Heart right ventricle (tissue), 16 donors: ENCODE results near the gene TTC21A. TPM values are rescaled to one million over a fixed set of nuclear protein-coding genes. Genes with fewer than 3 reads are reported as not detected.

Experiments used
- ATAC-seq, 8 donors: fragments of 200-7000 bp; cut with Tn5 transposase; one replicate each; pipeline ENCODE4 v1.9.1; 2020; ENCODE audit warnings: mild to moderate bottlenecking in 8 of 8, moderate library complexity in 8 of 8, moderate number of reproducible peaks in 1 of 8
- DNase-seq, 2 donors: peaks; one replicate each; pipeline ENCODE4 v3.0.0-alpha.2; 2020
- H3K27ac ChIP-seq, 10 donors: fragments of 200-600 bp; sonication (generic) in 2 of 10; one replicate each; pipeline versions ENCODE4 v1.5.0 to v1.8.0; 2020 to 2022; ENCODE audit warnings: mild to moderate bottlenecking in 3 of 10
- H3K27me3 ChIP-seq, 7 donors: fragments of 200-600 bp; one replicate each; pipeline ENCODE4 v1.8.0; 2021 to 2022; ENCODE audit warnings: mild to moderate bottlenecking in 2 of 7
- H3K36me3 ChIP-seq, 9 donors: fragments of 200-600 bp; sonication (generic) in 1 of 9; one replicate each; pipeline versions ENCODE4 v1.5.0 to v1.8.0; 2020 to 2022; ENCODE audit warnings: mild to moderate bottlenecking in 2 of 9
- H3K4me1 ChIP-seq, 9 donors: fragments of 200-600 bp; sonication (generic) in 1 of 9; one replicate each; pipeline versions ENCODE4 v1.5.0 to v1.8.0; 2020 to 2022; ENCODE audit warnings: mild to moderate bottlenecking in 4 of 9
- H3K4me3 ChIP-seq, 10 donors: fragments of 200-600 bp; sonication (generic) in 2 of 10; one replicate each; pipeline versions ENCODE4 v1.5.0 to v1.8.0; 2020 to 2022; ENCODE audit warnings: mild to moderate bottlenecking in 7 of 10, moderate library complexity in 2 of 10
- H3K9me3 ChIP-seq, 11 donors: fragments of 200-600 bp in 10 of 11; sonication (generic) in 2 of 11; one replicate each; pipeline versions ENCODE4 v1.5.0 to v1.8.0; 2013 to 2022; ENCODE audit warnings: mild to moderate bottlenecking in 2 of 11, control low read depth in 1 of 11, moderate library complexity in 1 of 11
- CTCF ChIP-seq, 9 donors: fragments of 200-600 bp; sonication (generic) in 2 of 9; IDR thresholded peaks; one replicate each; pipeline versions ENCODE4 v1.5.0 to v1.8.0; 2021 to 2022; ENCODE audit warnings: antibody characterized with exemption in 9 of 9, mild to moderate bottlenecking in 5 of 9, moderate library complexity in 1 of 9
- WGBS, 2 donors: extraction: QIAGEN DNeasy Blood & Tissue Kit; methylation state at CpG; one replicate each; pipeline ENCODE4 v1.1.7; 2013; ENCODE audit warnings: inconsistent platforms in 1 of 2; 5-methylcytosine and 5-hydroxymethylcytosine counted together
- intact Hi-C, 10 donors: fragments of 100-400 bp; cut with DNase I; formaldehyde crosslinking; loops; one replicate each; pipeline versions ENCODE4 v1.11.1 to v1.14.2; 2022
- polyA plus RNA-seq, 2 donors: library from polyadenylated mRNA; stranded (reverse); fragments of 200-250 nt; gene quantifications; one replicate each; pipeline ENCODE4 v1.2.3, GENCODE V29; 2013
- total RNA-seq, 10 donors: library from RNA; stranded (reverse); fragmentation: NEBNext Ultra II Directional in 3 of 10; extraction: Animal tissue kit (Norgen Biotek cat#: 25700) in 3 of 10; gene quantifications; one replicate each; pipeline versions ENCODE4 v1.2.1 to v1.2.4, GENCODE V29; 2021 to 2023
- donor health status: Arrhythmogenic right ventricular cardiomyopathy.
- donor health status: ischemic (EF 13 %, LVEDD 7.1; RV severe dilation, severe dysfunction).
- donor health status: healthy with polysubstance abuse.
- donor health status: DM: no; HTN: yes; CAD: no.
- donor health status: DM: no; HTN: no; CAD: no.
- donor health status: ischemic (EF 25% LVEDD 6.9; RV normal size, moderate dysfunction).
- donor health status: ischemic (EF 25% LVEDD 5.7; RV mildly dilated, moderate dysfunction).
- donor health status: healthy.
- donor health status: DM: yes; HTN: yes; CAD: no.
- donor health status: Ischemic cardiomyopathy.
- donor health status: ischemic (EF 35%, LVEDD 5.7; RV mildly dilated, moderate dysfunction).
- donor health status: nonischemic (EF 11% LVEDD 7.7; RV severe dilation, severe dysfunction).
- donor health status: DM: yes; HTN: yes; CAD: no.
- donor health status: PGD.
- donor health status: ischemic (EF 29% LVEDD 5.4; RV normal size, mild dysfunction).
- donor health status: nonischemic (EF 23%, LVEDD 6.1; RV moderate dilation, normal function).

TTC21A gene
- total and polyA plus RNA-seq, 12 donors: 0.80 to 7.5 (median 1.5) TPM

GRCh38 chr3:39181408-39182335 lies 74.2 kb downstream of the TTC21A start:
- H3K27me3 ChIP-seq: no peaks in the 10 kb centered on the region
- ATAC-seq (no peak), DNase-seq (no peak)
- peak overlapping the region in 5 of 10 donors; percentile 31 to 50 (median 40) for H3K4me3 ChIP-seq
- H3K36me3 ChIP-seq: peaks cover 0 to 35% (median 0%) of the 10 kb centered on the region in 9 donors
- no peak for TF ChIP-seq CTCF (IDR thresholded peaks at IDR 0.05)
- H3K9me3 ChIP-seq: no peaks in the 10 kb centered on the region
- peaks cover 20 to 90% (median 66%) of the 10 kb centered on the region in 9 donors for H3K4me1 ChIP-seq
- intact Hi-C loops: loop anchor here in 9 of 10 donors (2.0 to 10.0 kb wide), 6 partner anchors 39 to 77 kb away; partner anchors contain the start of genes GORASP1 (in 3 of the 9) and TTC21A (in 3 of the 9)
- WGBS, 2 donors: 77% methylated on average over 7 of the region's 7 CpGs
- peak overlapping the region; percentile 63 to 97 (median 92) for H3K27ac ChIP-seq

DNA sequence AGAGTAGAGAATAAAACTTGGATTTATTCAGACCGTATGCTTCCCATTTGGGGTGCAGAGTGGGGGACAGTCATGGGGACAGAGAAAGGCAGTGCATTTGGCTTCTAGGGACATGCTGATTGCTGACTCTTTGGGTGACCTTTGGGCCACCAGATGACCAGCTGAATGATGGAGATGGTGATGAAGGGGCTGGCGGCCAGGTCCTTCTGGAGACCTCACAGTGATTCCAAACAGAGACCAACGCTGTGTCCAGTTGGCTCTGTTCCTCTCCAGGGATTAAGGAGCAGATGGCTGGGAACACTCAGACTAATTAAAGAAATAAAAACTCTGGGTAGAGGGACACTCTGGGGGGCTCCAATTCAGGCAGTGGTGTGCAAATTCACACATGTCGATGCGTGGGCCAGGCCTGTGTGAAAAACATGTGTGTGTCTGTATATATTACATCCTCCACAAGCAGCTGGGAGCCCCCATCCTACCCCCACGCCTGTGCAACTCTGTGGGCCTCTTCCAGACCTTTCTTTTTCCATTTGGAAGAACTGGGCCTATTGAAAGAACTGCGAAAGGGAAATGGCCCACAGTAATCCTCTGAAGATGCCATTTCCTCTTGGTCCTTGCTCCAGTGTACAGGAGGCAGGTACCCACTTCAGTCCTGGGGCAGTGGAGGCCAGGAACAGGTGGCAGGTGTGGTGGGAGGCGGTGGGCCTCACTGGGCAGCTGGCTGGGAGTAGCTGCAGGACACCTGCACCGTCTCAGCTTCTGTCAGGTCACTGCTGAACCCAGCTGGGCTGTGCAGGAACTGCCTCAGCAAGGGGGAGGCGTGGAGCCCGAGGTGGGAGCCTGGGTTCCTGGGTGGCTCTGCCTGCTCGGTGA lies 76.0 kb downstream of the TTC21A start:
- DNase-seq (no peak), ATAC-seq (no peak)
- H3K4me1 ChIP-seq: peaks cover 19 to 95% (median 68%) of the 10 kb centered on the region in 9 donors
- 66 to 72% methylated on average over 12 of the region's 12 CpGs for WGBS, 2 donors
- H3K9me3 ChIP-seq: no peaks in the 10 kb centered on the region
- H3K4me3 ChIP-seq: no peak overlapping the region
- intact Hi-C loops: loop anchor here in 8 of 10 donors (5.0 to 10.0 kb wide), 5 partner anchors 41 to 79 kb away; partner anchors contain the start of genes GORASP1 (in 3 of the 8) and TTC21A (in 3 of the 8)
- H3K27me3 ChIP-seq: no peaks in the 10 kb centered on the region
- peaks cover 0 to 51% (median 0%) of the 10 kb centered on the region in 9 donors for H3K36me3 ChIP-seq
- peak overlapping the region in 7 of 10 donors; percentile 38 to 67 (median 55) for H3K27ac ChIP-seq
- no peak for TF ChIP-seq CTCF (IDR thresholded peaks at IDR 0.05)

DNA sequence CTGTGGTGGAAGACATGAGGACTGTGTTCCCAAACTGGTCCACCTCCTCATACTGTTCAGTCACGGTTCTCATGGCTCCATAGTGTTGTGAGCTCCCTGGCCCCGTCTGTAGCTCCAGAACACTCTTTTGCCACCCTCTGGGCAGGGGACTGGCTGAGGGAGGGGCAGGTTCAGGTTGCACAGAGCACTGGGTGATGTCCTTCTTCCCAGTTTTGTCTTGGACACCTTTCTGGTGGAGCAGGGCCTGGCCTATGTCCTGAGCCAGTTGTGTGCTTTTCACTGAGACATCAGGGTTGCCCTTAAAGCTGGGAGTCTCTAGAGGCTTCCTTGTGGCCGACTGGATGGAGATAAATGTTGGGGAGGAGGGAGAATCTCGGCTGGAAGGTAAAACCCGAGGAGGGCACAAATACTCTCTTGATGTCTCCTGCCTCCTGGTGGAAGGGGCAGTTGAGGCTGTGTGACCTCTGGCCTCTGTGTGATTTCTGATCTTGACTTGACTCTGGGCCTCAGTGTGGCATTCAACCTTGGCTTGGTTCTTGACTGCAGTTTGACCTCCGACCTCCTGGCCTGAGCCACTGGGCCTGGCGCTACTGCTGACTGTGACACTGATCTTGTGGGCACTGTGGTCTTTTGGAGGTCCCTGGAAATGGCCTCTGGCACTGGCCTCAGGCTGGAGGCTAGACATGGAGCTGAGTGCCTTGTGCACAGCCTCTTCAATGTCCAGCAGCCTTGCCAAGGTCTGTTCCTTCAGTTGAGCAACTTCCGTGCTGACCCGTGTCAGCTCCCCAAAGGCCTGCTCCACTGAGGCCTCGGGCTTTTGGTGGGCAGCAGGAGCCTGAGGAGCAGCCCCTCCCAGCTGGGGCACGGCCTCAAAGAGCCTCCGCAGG lies 76.8 kb downstream of the TTC21A start:
- 59 to 68% methylated on average over 12 of the region's 12 CpGs for WGBS, 2 donors
- Histone ChIP-seq H3K27me3 (no peaks in the 10 kb centered on the region), H3K9me3 (no peaks in the 10 kb centered on the region), H3K4me1 (peaks cover 17 to 89% (median 59%) of the 10 kb centered on the region in 9 donors), H3K4me3 (no peak overlapping the region), H3K36me3 (peaks cover 0 to 60% (median 0%) of the 10 kb centered on the region in 9 donors), H3K27ac (peak overlapping the region in 7 of 10 donors; percentile 38 to 67 (median 55))
- TF ChIP-seq CTCF (IDR thresholded peaks at IDR 0.05): peak in 2 of 9 donors; percentile 11 to 21
- DNase-seq: peak; percentile 5 to 22
- intact Hi-C loops: loop anchor here in 8 of 10 donors (5.0 to 10.0 kb wide), 5 partner anchors 42 to 80 kb away; partner anchors contain the start of genes GORASP1 (in 3 of the 8) and TTC21A (in 3 of the 8)
- ATAC-seq: no peak
